Mucosa of stomach (tissue), 1 donor: ENCODE results near the gene RAB8B.

Experiments
- H3K27me3 ChIP-seq: one replicate; pipeline ENCODE4 v1.7.0; 2013; ENCODE audit warnings: mild to moderate bottlenecking, low read length; ENCODE audit not compliant: control insufficient read depth, insufficient read depth
- H3K36me3 ChIP-seq: one replicate; pipeline ENCODE4 v1.7.0; 2013; ENCODE audit warnings: low read length; ENCODE audit not compliant: control insufficient read depth, insufficient read depth
- H3K4me1 ChIP-seq: one replicate; pipeline ENCODE4 v1.7.0; 2013; ENCODE audit warnings: mild to moderate bottlenecking, low read length; ENCODE audit not compliant: control insufficient read depth, insufficient read depth
- H3K4me3 ChIP-seq: one replicate; pipeline ENCODE4 v1.7.0; 2013; ENCODE audit warnings: low read length
- H3K9ac ChIP-seq: one replicate; pipeline ENCODE4 v1.7.0; 2013; ENCODE audit warnings: mild to moderate bottlenecking, low read length, moderate library complexity
- H3K9me3 ChIP-seq: one replicate; pipeline ENCODE4 v1.7.0; 2013; ENCODE audit warnings: mild to moderate bottlenecking, low read length, moderate library complexity; ENCODE audit not compliant: control insufficient read depth
- donor health status: Pancreatic carcinoma.

Gene RAB8B

GRCh38 chr15:63244976-63245645 is 55.7 kb downstream of the RAB8B start:
- Histone ChIP-seq H3K9me3 (no peaks in the 10 kb centered on the region), H3K4me3 (no peak overlapping the region), H3K36me3 (peaks cover 6% of the 10 kb centered on the region), H3K4me1 (peaks cover 5% of the 10 kb centered on the region), H3K27me3 (no peaks in the 10 kb centered on the region), H3K9ac (no peak overlapping the region)

GRCh38 chr15:63246691-63247469 is 57.5 kb downstream of the RAB8B start:
- Histone ChIP-seq H3K27me3 (no peaks in the 10 kb centered on the region), H3K4me3 (no peak overlapping the region), H3K9ac (no peak overlapping the region), H3K4me1 (peaks cover 5% of the 10 kb centered on the region), H3K36me3 (peaks cover 6% of the 10 kb centered on the region), H3K9me3 (no peaks in the 10 kb centered on the region)

GRCh38 chr15:63250312-63250965 is 61.0 kb downstream of the RAB8B start:
- no peak overlapping the region for H3K4me3 ChIP-seq
- no peaks in the 10 kb centered on the region for H3K4me1 ChIP-seq
- no peak overlapping the region for H3K9ac ChIP-seq

GRCh38 chr15:63251701-63252100 is 62.3 kb downstream of the RAB8B start:
- Histone ChIP-seq H3K9me3 (no peaks in the 10 kb centered on the region), H3K4me3 (no peak overlapping the region), H3K27me3 (no peaks in the 10 kb centered on the region), H3K36me3 (peaks cover 1% of the 10 kb centered on the region), H3K9ac (no peak overlapping the region), H3K4me1 (no peaks in the 10 kb centered on the region)

More at GRCh38 chr15:63250312-63250965, 61.0 kb downstream of the RAB8B start:
- Histone ChIP-seq H3K27me3 (no peaks in the 10 kb centered on the region), H3K36me3 (peaks cover 6% of the 10 kb centered on the region), H3K9me3 (no peaks in the 10 kb centered on the region)

- no peaks in the 10 kb centered on the region for H3K9me3 ChIP-seq
- H3K9ac ChIP-seq = no peak overlapping the region
- H3K27me3 ChIP-seq = no peaks in the 10 kb centered on the region
- no peak overlapping the region for H3K4me3 ChIP-seq
- no peaks in the 10 kb centered on the region for H3K4me1 ChIP-seq
- no peaks in the 10 kb centered on the region for H3K36me3 ChIP-seq
Measured at GRCh38 chr15:63252292-63252691, 62.9 kb downstream of the RAB8B start.

- H3K9ac ChIP-seq = no peak overlapping the region
- H3K4me3 ChIP-seq = no peak overlapping the region
- no peaks in the 10 kb centered on the region for H3K36me3 ChIP-seq
- H3K27me3 ChIP-seq = no peaks in the 10 kb centered on the region
- H3K4me1 ChIP-seq = no peaks in the 10 kb centered on the region
- no peaks in the 10 kb centered on the region for H3K9me3 ChIP-seq
Measured at GRCh38 chr15:63254991-63255390, 65.6 kb downstream of the RAB8B start.

- H3K4me1 ChIP-seq = no peaks in the 10 kb centered on the region
- no peak overlapping the region for H3K9ac ChIP-seq
- H3K36me3 ChIP-seq = no peaks in the 10 kb centered on the region
- H3K27me3 ChIP-seq = no peaks in the 10 kb centered on the region
- H3K9me3 ChIP-seq = no peaks in the 10 kb centered on the region
- H3K4me3 ChIP-seq = no peak overlapping the region
Measured at GRCh38 chr15:63255489-63255990, 66.1 kb downstream of the RAB8B start.

GRCh38 chr15:63256433-63257274 is 67.2 kb downstream of the RAB8B start:
- Histone ChIP-seq H3K9me3 (no peaks in the 10 kb centered on the region), H3K9ac (no peak overlapping the region), H3K36me3 (no peaks in the 10 kb centered on the region), H3K4me3 (no peak overlapping the region), H3K27me3 (no peaks in the 10 kb centered on the region), H3K4me1 (no peaks in the 10 kb centered on the region)

GRCh38 chr15:63258658-63259057 is 69.3 kb downstream of the RAB8B start:
- H3K9ac ChIP-seq = no peak overlapping the region
- no peaks in the 10 kb centered on the region for H3K36me3 ChIP-seq
- H3K4me3 ChIP-seq = no peak overlapping the region
- no peaks in the 10 kb centered on the region for H3K27me3 ChIP-seq
- no peaks in the 10 kb centered on the region for H3K4me1 ChIP-seq
- no peaks in the 10 kb centered on the region for H3K9me3 ChIP-seq

- no peak overlapping the region for H3K9ac ChIP-seq
- H3K27me3 ChIP-seq = no peaks in the 10 kb centered on the region
- no peaks in the 10 kb centered on the region for H3K36me3 ChIP-seq
- no peaks in the 10 kb centered on the region for H3K9me3 ChIP-seq
- peaks cover 3% of the 10 kb centered on the region for H3K4me1 ChIP-seq
- H3K4me3 ChIP-seq = no peak overlapping the region
Measured at GRCh38 chr15:63260791-63261190, 71.4 kb downstream of the RAB8B start.

GRCh38 chr15:63261311-63261710 is 71.9 kb downstream of the RAB8B start:
- no peaks in the 10 kb centered on the region for H3K27me3 ChIP-seq
- no peaks in the 10 kb centered on the region for H3K36me3 ChIP-seq
- H3K9ac ChIP-seq = no peak overlapping the region
- H3K4me1 ChIP-seq = peaks cover 3% of the 10 kb centered on the region
- H3K9me3 ChIP-seq = no peaks in the 10 kb centered on the region
- no peak overlapping the region for H3K4me3 ChIP-seq
